HTR-8/SVneo (cell line): ENCODE results near the gene OSBPL7.

Source experiments
- DNase-seq: peaks from one replicate; pipeline ENCODE4 v3.0.0; 2011; ENCODE audit warnings: low spot score, mixed read lengths; ENCODE audit not compliant: insufficient read length
- FAIRE-seq: peaks from 2 replicates; lab custom pipeline; 2011; peaks lifted over from hg19 to GRCh38; lab: Jason Lieb, UNC

OSBPL7 gene, protein sequence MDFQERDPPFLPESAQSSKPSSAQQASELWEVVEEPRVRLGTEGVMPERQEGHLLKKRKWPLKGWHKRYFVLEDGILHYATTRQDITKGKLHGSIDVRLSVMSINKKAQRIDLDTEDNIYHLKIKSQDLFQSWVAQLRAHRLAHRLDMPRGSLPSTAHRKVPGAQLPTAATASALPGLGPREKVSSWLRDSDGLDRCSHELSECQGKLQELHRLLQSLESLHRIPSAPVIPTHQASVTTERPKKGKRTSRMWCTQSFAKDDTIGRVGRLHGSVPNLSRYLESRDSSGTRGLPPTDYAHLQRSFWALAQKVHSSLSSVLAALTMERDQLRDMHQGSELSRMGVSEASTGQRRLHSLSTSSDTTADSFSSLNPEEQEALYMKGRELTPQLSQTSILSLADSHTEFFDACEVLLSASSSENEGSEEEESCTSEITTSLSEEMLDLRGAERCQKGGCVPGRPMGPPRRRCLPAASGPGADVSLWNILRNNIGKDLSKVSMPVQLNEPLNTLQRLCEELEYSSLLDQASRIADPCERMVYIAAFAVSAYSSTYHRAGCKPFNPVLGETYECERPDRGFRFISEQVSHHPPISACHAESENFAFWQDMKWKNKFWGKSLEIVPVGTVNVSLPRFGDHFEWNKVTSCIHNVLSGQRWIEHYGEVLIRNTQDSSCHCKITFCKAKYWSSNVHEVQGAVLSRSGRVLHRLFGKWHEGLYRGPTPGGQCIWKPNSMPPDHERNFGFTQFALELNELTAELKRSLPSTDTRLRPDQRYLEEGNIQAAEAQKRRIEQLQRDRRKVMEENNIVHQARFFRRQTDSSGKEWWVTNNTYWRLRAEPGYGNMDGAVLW

DNA sequence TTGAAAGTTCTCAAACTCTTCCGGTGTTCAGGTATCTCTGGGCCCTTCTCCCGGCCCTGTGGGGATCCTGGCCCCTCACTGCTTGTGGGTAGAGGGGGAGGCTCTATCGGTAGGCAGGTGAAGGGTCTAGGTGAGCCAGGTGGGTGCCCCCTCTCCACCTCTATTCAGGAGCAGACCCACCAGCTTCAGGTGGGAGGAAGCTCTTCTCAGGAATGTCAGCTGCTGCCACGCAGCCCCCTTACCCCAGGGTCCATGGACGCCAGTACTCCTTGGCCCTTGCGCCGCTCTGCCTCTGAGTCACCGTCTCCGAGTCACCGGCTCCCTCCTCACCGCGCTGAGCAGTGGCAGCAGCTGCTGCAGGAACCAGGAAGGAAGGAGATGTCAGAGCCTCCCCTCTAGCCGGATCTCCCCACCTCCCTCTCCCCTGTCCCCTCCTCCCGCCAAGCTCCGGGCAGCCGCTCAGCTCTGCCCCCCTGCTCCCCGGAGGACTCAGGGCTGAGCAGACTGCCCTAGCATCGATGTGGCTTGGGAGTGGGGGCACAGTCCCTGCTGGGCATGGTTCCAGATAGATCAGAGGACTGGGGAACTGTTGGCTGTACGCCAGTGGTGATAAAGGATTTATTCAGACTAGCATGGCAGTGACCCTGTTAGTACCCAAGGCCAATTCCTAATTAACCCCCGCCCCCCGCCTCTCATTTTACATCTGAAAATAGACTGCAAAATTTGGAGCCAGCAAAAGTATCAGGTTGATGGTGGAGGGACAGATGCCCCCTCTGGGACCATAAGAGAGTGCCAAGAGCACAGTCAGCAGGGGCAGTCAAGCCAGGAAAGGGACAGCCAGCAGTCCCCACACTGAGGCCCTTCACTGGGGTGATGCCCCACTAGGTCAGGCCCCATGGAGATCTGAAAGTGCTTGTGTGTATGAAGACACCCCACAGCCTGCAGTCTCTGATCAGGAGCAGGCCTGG, at the start of gene OSBPL7:
TSS of gene OSBPL7 (minus strand) at position 371 of the 968 bp plus-strand sequence. CDS start 1,516 bp downstream, outside the sequence.
- FAIRE-seq = peak; percentile 99

DNA sequence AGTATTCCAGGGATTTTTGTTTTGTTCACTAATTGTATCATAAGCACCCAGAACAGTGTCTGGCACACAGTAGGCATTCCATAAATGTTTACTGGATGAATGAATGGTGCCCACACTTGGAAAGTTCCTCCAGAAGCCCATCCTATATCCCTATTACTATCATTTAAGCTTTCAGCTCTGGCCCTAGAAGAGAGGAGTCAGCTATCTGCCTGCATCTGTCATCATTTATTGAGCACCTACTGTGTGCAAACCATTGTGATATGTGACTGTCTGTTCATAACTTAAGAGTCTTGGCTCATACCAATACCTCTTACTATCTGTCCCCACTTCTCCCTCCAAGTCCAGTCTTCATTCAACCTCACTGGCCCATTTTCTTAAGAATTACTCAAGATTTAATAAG, 49.5 kb upstream of the OSBPL7 start:
- DNase-seq (no peak), FAIRE-seq (no peak)

More for the DNA sequence above, at the start of gene OSBPL7:
- peak; percentile 98 for DNase-seq

DNA sequence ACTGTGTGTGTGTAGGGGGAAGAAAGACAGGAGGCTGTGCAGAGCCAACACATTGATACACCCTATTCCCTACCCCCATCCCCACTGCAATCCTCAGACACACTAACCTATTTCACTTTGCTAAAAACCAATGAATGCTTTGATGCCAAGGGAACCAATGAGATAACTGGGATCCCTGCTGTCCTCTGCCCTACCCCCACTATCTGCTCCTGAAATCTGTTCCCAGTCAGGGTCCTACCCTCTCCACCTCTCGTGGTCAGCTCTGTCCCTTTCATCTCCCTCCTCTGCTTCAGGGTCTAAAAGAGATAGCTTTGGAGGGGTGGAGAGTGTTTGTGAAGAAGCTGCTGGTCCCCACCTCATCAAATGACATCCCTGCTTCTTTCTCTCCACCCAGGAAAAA, 48.5 kb upstream of the OSBPL7 start:
- no peak for DNase-seq
- FAIRE-seq = peak; percentile 68

DNA sequence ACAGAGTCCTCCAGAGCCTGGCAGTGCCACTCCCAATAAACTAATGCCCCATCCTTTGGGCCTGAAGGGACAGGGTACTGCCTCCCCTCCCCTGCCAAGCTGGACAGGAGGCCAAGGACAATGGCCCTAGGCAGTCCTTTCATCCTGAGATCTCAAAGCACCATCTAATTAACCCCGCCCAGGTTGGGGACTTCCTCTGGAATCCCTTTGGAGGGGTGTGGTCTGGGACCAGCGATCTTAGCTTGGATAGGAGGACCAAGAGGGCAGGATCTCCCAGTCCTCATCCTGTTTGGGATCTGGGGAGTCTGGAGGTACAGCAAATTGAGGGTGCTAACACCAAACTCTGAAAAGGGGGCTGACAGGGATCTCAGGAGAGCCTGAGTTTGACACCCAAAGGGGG, 47.5 kb upstream of the OSBPL7 start:
- FAIRE-seq (no peak), DNase-seq (no peak)

DNA sequence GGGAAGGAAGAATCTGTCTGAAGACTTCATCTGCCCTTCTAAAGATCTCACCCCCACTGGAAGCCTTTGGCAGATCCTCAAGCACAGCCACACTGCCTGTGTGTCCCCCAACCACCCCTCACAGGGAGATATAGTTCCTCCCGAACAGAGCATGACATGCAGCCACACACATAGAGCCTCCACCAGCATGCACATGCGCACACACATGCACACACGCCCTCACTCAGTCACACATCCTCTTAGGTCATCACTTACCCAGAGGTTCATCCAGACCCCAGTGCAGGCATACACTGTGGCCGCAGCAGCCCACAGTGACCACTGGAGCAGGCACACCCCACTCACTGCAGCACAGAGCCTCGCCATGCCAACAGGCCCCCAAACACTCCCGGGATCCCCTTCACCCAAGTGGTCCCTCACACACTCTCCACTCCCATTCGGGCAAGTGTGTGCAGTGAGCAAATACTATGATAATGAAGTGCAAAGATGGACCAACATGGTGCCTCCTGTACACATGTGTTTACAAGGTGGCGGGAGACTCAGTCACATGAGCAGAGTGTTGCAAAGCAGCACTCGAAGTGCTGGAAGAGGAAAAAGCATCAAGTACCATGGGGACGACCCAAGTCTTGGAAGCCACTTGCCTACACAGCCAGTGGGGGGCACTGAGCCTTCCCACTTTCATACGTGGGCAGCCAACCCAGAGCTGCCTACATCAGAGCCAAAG, 46.4 kb upstream of the OSBPL7 start:
- peak; percentile 70 for FAIRE-seq
- DNase-seq = no peak

DNA sequence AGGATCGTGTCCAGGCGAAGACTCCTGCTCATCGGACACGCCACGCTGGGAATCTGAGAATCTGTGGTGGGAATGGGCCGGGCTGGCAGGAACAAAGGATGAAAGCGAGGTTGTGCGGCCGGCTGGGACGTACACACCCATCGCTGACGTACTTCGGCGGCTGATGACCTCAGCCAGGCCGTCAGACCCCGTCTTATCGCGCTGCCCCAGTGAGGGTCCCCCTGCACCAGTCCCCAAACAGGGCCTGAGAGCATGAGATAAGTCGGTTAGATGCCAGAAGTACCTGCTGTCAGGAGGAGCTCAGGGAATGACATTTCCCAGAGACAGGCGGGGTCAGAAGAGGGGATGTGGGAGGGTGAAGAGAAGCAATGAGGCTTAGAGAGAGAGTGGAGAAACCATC, 45.3 kb upstream of the OSBPL7 start:
- DNase-seq (no peak), FAIRE-seq (peak; percentile 72)

DNA sequence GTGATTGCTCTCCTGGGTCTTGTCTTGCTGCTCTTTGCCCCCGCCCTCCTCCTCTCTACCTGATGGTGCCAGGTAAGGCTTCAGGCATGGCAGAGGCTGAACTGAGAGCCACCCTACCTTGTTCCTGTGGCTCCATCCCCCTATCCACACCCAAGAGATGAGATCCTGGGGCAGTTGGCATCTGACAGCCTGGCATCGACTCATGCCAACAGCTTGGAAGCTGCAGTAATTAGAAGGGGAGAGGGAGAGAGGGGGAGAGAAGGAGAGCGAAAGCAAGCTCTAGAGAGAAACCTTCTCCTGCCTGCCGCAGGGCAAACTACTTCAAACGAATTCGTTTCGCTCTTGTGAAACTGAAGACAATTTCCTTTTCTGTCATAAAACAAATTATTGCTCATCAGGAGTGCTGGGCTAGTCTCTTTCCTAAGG, 43.2 kb upstream of the OSBPL7 start:
- DNase-seq (no peak), FAIRE-seq (peak; percentile 48)

DNA sequence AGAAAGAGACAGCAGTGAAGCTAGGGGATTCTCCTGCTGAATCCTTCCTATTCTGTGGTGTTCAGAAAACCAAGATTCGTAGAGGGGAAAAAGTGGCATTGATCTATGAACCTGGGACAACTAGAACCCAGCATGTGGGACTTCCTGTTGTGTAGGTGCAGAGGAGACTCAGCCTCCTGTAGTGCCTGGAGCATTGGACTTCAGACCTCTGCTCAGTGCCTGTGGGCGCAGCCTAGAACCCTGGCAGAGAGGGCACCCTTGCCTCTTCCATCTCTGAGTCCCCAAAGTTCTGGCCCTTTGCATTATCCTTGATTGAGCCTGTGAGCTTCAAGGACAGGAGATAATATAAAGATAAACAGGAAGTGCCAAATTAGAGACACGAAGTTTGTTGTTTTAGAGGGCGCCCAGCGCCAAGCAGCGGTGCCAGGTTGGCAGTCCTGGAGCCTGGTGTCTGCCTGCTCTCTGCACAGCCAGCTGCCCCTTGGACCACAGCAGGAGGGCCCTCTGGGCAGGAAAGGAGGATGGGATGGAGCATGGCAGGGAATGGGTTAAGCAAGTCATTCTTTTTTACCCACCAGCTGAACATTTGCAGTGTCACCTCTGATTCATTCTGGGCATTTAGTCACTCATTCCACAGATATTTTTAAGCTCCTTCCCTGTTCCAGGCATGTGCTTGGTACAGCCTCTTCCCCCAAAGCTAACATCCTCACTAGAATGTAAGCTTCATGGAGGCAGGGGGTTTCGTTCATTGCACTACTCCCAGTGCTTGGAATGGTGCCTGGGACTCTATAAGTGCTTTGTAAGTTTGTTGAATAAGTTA, 41.2 kb upstream of the OSBPL7 start:
- peak; percentile 84 for DNase-seq
- FAIRE-seq = peak; percentile 98

DNA sequence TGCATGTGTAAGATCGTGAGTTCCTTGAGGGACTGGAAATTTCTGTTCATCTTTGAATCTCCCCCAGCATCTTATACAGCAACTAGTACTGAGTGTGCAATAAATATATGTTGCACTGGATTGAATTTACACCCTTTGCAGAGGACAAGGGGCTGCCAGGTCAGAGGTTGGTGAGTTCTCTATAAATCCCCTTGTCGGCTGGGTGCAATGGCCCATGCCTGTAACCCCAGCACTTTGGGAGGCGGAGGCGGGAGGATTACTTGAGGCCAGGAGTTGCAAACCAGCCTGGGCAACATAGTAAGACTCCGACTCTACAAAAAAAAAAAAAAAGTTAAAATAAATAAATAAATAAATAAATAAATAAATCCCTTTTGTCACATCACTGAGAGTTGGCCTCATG, 38.8 kb upstream of the OSBPL7 start:
- DNase-seq = no peak
- FAIRE-seq = no peak

DNA sequence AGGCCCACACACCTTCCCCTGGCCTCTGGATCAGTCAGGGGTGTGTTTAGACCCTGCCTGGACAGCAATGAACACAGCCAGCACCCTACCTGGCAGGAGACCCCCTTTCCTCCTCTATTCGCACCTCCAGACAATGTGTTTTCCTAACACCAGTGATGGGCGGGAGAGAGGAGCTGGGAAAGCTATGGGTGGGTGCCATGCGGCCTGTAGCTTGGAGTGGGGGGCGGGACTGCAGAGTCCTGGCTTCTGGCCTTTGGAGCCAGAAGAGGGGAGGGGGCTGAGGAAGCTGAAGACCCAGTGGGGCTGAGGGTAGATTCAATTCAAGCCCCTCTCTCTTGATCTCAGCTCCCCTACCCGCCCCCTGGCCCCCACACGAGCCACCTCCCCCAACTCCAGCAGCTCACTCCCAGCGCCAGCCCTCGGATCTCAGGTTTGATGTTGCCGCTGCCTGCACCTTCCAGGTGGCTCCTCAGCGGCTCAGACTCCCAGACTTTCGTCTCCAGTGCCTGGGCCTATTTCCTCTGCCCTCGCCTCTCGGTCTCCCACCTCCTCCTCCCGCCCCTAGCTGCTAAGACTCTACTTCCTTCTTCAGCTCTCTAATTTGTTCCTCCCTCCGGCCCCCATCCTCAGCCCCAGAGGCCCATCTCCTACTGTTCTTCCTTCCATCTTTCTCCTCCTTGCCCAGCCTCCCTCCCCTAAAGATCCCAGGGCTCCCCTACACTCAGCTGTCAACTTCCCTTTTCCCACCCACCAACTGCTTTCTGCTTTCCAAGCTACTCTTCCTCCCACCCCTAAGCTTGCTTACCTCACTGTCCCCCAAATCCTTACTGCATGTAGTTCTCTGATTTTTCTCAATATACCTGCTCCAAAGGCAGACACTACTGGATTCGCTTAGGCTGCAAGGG, 36.2 kb upstream of the OSBPL7 start:
- DNase-seq (no peak), FAIRE-seq (no peak)

DNA sequence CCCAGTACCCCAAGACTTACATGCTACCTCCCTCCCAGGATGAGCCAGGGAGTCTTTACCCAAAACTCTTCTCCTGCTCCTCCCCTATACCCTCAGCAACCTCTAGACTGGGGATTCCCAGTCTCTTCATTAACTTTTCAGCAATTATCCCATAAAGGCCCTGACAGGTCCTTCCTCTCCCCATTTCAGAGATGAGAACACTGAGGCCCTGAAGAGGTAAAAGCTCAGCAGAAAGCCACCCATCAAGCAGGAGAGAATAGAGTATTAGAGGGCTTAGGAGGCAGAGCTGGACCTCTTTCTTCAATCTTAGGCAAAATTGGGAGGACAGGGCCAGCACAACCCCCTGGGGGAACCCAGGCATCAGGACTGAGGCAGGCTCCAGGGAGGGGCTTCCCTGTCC, 35.2 kb upstream of the OSBPL7 start:
- FAIRE-seq = no peak
- DNase-seq = no peak

DNA sequence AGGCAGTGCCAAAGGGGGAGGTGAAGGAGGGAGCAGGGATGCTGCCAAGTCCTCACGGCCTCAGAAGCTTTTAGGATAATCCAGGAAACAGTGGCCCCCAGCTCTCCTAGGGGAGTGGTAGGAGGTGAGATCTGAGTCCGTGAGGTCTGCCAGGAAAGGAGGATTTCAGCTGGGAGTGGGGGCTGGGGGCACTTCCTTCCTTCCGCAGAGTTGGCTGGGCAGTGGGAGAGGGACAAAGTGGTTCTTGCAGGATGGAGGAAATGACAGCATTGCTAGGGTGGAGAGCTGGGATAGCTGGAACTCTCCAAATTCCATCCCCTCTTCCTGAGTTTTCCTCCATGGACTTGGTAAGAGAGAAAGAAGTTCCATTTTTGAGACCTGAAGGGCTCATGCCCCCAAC, 34.1 kb upstream of the OSBPL7 start:
- FAIRE-seq = no peak

DNA sequence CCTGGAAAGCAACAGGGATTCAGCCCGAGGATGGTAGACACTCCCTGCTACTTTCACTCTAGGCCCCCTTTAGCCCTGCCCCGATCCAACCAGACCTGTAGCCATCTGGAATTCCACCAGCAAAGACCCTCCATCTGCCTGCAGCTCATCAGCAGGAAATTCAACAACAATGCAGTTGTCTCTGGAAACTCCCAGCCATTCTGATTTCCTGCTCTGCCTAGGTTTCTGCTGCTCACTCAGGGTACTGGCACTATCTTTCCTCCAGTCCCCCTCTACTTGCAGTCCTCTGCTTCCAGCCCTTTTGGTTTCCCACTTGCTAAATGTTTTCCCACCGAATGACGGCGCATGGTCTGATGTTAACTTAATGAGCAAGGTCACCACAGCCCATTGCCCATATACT, 32.0 kb upstream of the OSBPL7 start:
- no peak for DNase-seq
- FAIRE-seq = no peak

More for the DNA sequence above, 34.1 kb upstream of the OSBPL7 start:
- no peak for DNase-seq

DNA sequence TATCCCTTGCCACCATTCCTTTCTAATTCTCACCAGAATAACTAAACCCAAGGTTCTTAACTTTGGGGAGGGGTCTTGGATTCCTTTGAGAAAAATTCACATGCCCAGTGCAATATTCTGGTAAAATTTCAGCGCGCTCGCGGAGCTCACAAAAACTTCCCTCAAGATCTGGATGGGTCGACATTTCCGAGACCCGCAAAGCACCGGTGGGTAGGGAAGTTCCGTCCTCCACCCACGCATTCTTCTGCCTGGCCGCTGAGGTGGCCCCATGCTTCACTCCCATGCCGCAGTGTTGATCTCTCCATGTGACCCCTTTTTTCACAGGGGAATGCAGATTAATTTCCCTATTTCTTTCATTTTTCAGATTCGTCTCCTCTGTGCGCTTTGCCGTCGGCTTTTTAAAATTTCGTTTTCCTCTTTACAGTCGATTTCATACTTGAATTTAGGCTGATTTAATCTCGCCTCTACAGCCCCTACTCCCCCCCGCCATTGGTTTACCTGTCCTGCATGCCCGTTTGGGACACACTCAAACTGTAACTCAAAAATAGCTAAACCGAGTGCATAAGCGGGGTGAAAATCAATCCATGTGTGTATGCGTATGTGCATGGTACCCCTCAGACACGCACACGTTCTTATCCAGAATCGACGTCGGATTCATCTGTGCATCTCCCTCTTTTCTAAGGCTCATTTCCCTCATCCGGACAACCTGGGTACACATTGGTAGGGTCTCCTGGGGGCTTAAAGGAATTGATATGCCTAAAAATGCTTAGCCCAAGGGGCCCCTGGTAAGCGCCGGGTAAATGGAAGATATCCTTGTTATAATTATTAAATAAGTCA, 30.7 kb upstream of the OSBPL7 start:
- FAIRE-seq = no peak
- no peak for DNase-seq

DNA sequence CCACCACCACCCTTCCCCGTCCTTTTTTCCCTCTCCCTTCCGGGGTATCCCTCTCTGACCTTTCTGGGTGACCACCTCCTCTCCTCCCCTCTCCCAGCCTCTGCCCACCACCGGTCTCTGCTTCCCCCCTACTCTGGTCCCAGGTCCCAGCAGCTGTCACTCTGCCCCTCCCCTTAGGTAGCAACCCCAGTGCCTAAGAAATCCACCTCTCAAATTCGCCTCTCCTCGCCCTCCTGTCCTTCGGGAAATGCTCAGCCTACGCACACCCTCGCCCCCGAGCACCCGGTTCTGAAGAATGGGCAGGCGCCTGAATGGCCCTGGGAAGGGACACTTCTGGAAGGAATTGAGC, 30.1 kb upstream of the OSBPL7 start:
- DNase-seq (no peak), FAIRE-seq (no peak)

DNA sequence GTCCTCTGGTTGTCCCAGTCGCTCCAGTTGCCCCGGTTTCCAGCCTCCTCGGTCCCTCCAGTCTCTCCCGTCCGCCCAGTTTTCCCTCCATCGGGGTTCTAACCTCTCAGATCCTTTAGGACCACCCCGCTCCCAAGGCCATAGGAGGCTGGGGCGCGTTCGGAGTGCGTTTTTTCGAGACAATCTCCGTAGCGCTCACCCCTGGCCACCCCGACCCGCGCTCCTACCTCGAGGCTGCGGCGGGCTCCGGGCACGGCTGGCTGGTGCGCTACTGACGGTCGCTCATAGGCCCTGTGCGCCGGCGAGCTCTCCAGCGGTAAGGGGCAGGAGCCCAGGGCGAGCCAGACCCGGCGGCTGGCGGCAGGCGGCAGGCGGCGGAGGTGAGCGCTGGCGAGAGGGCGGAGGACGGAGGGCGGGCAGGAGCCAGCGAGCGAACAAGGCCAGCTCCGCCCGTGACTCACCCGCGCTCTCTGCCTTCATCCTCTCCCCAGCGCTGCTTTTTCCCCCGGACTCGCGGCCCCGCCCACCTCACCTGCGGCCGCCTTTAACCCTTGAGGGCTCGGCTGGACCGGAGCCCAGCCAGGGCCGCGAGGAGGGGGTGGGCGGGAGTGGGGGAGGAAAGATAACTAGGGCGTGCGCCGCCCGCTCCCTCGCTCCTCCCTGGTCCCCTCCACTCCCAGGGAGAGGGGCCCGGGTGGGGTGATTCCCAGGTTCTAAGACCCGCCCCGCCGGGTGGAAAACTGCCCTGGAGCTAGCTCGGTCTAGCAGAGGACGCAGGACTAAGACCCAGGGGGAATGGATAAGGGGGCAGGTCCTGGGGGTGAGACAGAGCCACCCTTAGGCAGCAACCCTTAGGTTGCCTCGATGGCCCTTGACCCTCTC, 29.3 kb upstream of the OSBPL7 start, which contains the start of gene SP6:
TSS of gene SP6 (minus strand) at position 472 of the 882 bp plus-strand sequence. CDS start 2,734 bp downstream, outside the sequence.
- FAIRE-seq = peak; percentile 92
- peak; percentile 86 for DNase-seq
